HG02943 (cell line): ENCODE results near the gene VIL1.

Experiments used
- ATAC-seq: cut with Tn5 transposase; IDR thresholded peaks from one replicate; pipeline ENCODE4 v1.9.1; 2021; ENCODE audit warnings: mild to moderate bottlenecking, low read depth, moderate library complexity; ENCODE audit not compliant: unreplicated experiment

The VIL1 gene

GRCh38 chr2:218479595-218479994 lies 60.7 kb downstream of the VIL1 start:
- ATAC-seq = no peak

GRCh38 chr2:218482651-218483050 lies 63.7 kb downstream of the VIL1 start:
- ATAC-seq = no peak

- no peak for ATAC-seq
Observed at GRCh38 chr2:218485986-218486667, 67.2 kb downstream of the VIL1 start.

- no peak for ATAC-seq
Observed at GRCh38 chr2:218500501-218501060, 81.7 kb downstream of the VIL1 start.

GRCh38 chr2:218501665-218502064 lies 82.7 kb downstream of the VIL1 start:
- ATAC-seq = no peak
